NCI-H128 (cell line): ENCODE results near the gene TMEM52.

Source experiments
- DNase-seq: peaks from one replicate; lab custom pipeline; 2025; ENCODE audit not compliant: unreplicated experiment; lab: John Stamatoyannopoulos, UW

Gene TMEM52

DNA sequence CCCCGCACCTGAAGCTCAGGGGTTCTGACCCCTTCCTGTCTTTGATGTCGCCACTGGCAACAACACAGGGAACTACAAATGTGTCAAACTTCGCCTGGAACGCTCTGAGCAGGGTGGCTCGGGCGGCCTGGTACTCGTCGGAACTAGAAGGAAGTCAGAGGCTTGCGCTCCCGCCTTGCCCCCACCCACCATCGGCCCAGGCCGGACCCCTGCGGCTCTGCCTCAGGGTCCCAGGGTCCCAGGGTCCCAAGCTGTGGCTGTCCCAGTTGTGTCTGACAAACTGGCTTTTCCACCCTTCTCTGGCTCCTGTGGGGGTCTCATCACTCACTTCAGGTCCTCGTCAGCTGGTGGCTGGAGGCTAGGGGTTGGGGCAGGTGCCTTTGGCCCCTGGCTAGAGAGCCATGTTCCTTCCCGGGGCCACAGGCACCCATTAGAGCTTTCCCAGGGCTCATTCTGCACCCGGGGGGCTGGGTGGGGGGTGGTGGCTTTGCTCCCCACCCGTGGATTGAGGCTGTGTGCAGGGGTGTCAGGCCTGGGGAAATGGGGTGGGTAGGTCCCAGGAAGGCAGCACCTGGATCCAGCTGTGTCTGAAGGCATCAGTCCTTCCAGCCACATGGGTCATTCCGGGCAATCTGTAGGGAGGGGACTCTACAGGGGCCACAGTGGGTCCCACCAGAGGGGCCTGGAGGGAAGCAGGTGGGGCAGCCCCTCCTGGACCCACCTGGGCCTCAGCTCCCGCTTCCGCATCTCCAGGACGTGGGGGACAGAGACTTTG is 8.0 kb upstream of the TMEM52 start:
- DNase-seq = no peak

DNA sequence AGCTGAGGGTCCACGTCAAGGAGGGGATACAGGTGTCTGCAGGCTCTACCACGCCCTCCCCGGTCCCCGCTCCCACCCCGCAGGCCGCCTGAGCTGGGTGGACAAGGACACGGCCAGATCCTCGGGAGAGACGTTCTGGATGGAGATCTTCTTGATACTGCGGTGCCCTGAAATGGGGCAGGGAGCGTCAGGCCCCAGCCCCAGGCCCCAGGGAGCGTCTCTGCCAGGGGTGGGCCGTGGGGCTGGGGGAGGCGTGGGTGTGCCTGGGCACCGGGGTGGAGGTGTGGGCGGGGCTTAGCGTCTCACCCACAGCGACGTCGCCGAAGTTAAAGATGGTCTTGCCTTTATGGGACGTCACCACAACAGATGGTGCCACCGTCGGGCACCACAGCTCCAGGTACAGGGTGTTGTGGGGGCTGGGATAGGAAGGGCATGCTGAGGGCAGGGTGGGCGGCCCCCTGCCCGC is 7.3 kb upstream of the TMEM52 start:
- DNase-seq = no peak

DNA sequence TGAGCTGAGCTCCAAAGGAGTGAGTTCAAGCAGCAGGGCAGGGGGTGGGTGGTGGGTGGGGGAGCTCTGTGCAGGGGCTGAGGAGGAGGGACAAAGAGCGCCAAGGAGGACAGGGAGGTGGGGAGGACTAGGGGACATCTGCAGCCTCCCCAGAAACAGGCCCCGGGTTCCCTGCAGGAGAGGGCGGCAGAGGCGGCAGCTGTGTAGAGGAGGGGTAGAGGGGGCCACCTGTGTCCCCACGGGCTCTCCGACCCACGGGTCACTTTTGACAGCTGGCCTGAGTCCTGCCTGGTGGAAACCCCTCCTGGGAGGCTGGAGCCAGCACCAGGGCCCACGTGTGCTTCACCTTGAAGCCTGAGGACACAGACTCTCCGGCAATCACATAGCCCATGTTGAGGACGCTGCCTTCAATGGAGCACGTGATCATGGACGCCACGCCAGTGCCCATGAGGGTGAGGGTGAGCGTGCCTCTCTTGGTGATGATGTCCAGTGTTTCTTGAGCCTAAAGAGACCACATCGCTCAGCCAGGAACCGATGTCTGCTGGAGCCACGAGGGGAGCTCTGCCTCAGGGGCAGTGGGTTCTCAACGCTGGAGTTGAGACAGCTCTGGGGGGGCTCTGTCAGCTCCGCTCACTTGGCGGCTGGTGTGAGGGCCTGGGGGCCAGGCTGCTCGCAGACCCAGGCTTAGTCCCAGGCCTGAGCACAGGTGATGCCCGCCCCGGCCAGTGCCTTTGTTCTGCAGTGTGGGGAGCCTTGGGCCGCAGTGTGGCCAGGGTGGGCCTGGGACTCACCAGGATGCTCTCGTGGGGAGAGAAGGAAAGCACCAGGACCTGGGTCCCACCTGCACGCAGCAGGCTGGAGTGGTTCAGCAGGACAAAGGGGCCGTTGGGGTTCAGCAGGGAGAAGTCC is 6.6 kb upstream of the TMEM52 start:
- no peak for DNase-seq

DNA sequence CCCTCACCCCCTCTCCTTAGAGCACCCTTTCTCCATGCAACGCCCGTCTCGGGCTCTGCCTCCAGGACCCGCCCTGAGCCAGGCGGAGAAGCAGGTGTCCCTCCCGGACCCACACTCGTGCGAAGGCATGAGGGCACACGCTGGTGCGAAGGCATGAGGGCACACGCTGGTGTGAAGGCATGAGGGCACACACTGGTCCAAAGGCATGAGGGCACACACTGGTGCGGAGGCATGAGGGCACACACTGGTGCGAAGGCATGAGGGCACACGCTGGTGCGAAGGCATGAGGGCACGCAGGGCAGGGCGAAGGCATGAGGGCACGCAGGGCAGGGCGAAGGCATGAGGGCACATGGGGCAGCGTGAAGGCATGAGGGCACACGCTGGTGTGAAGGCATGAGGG is 5.8 kb upstream of the TMEM52 start:
- no peak for DNase-seq

DNA sequence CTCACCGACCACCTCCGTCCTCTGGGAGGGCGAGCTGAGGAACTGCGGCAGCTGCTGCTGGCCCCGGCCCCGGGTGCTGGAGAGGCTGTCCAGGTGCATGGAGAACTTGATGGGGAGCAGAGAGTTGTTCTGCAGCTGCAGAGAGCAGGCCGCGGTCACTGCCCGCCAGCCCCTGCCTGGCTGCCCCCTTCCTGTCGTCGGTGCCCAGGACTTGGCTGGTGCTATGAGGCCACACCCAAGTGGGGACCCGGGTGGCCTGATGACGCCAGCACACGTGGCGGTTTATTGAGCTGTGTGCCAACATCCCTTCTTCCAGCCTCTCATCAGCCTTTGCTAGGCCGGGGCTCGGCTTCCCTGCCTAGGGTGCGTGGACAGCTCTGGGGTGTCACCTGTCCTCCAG is 5.3 kb upstream of the TMEM52 start:
- no peak for DNase-seq

DNA sequence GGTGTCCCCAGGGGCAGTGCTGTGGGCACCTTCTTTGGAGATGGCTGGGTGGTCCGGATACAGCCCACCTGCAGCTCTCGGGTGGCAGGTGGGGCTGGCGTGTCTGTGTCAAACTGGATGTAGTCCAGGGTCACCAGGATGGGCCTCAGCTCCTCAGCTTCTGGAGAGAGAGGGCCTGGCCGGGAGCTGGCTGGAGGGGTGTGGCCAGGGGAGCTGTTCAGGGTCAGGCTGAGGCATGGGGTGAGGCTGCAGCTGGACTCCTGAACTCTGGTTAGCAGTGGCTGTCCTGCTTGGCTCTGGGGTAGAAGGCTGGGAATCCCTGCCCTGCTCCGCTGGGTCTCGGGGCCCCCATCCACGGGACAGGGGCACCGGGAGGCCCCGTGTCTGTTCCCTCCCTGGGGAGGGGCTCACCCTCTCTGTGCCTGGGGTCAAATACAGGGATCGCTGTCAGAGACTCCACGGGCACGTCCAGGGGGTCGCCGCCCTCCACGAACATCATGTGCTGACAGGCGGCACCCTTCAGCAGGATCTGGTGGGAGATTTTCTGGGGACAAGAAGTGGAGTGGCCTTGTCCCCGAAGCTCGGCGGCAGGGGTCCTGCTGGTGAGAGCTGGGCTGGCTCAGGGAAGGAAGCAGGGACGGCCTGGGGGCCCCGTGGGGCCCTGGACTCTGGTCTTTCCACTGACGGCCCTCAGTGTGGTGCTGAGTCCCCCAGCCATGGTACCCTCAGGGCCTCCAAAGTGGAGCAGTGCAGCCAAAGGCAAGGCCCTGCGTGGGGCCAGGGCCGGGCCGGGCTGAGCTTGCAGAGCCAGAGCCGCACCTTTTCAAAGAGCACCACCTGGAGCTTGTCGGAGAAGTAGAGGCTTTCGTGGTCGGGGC is 4.1 kb upstream of the TMEM52 start:
- DNase-seq = no peak

DNA sequence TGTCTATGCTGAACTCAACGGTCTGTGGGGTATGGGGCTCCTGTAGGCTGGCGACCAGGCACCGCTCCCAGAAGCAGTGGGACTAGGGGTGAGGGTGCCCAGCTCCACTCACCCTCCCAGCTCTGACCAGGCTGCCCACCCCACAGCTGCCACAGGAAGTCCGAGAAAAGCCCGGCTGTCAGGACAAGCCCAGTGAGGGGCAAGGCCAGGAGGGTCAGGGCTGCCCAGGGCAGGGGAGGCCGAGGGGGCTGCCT is 3.5 kb upstream of the TMEM52 start:
- no peak for DNase-seq

DNA sequence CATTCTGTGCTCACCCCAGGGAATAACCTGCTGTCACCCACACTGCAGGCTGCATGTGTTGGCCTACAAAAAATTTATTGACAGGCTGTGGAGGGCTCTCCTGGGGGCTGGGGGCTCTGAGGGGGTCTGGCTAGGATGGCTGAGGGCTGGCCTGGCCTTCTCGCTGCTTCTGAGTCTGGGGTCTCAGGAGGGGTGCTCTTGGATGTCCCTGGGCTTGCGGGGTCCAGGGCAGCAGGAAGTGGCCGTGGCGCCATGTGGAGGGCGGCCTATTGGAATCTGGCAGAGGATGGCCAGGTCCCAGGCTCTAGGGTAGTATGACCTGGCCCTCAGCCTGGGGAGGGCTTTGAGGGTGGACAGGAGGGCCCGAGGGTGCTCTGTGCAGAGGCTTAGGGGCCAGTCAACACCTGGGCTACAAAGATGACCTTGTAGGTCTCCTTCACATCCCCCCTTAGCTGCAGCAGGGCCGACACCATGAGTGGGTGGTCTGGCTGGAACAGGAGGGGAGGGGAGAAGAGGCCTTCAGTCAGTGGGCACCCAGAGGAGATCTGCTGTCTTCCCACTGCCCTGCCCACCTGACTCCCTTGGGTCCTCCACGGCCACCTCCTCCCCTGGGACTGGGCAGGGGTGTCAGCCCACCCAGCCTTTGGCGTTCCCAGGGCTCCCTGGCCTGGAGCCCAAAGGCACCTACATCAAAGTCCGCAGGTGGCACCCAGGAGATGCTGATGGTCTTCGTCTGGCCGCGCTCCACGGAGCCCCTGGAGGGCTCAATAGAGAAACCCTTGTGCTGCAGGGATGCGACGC is 3.0 kb upstream of the TMEM52 start:
- no peak for DNase-seq

DNA sequence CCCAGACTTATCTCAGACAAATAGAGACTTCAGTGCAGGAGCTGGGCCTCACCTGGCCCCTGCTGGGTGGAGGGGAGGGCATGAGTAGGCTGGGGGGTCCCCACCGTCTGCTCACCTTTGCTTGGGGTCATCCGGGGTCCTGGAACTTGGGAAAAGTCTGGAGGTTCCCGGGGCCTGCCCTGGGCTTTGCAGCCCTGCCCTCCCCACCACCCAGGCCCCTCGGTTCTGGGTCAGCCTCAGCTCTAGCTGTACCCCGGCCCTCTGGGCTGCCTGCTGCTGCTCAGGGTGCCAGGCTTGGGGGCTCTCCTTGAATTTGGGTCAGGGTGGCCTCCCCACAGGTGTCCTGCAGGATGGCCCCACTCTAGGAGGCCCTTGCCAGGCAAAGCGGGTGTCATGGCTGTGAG is 2.4 kb upstream of the TMEM52 start:
- DNase-seq = no peak

DNA sequence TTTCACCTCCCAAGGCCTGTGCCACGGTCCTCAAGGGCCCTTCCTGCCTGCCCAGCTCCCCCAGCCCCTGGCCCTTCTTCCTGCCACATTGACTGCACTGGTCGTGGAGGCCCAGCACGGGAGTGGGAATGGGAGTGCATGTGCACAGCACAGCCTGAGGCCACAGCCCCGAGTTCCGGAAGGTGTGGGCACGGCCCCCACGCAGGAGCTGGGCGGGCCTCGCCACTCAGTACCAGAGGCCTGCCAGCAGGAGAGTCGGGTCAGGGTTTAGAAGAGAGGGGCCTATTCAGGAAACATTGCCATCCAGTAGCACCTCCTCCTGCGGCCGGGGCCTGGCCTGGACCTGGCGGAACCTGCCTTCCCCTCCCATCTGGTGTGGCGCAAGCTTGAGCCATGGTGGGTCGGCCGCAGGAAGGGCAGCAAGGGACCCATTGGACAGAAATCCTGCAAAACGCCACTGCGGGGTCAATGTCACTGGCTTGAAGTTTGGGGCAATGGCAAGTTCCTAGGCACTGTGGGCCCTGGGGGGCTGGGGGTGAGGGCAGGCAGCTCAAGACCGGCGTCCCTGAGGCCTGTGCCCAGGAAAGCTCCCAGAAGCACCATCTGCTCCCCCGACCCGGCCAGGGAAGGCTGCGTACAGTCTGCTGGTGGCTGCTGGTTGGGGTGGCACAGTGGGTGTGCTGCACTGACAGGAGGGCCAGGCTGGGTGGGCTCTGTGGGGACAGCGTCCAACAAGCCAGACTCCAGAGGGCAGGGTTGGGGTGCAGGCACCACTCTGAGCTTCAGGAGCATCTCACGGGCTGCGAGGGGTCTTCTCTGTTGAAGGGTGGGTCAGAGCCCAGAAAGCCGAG is 1.8 kb upstream of the TMEM52 start:
- no peak for DNase-seq

DNA sequence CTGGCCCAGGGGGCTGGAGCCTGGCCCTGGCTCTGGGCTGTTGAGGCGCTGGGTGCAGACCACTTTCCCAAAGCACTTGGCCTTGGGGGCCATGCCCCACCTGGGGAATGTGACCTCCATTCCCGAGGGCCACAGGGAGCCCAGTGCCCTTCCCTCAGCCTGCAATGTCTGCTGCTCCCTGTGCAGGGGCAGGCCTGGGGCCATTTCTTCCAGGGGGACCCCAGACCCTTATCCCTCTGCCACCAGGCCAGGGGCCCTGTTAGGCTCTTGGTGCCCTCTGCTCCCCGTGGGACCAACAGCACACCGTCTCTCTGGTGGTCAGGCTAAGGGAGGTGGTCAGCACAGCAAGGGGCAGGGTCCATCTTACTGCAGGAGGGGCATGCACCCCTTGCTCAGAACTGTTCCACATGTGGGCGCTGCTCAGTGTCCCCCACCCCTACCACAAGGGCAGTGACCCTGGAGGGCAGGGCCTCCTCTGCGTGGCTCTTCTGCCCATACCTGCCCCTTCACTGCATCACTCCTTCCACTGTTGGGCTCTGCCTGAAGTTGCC is 1.1 kb upstream of the TMEM52 start:
- no peak for DNase-seq

DNA sequence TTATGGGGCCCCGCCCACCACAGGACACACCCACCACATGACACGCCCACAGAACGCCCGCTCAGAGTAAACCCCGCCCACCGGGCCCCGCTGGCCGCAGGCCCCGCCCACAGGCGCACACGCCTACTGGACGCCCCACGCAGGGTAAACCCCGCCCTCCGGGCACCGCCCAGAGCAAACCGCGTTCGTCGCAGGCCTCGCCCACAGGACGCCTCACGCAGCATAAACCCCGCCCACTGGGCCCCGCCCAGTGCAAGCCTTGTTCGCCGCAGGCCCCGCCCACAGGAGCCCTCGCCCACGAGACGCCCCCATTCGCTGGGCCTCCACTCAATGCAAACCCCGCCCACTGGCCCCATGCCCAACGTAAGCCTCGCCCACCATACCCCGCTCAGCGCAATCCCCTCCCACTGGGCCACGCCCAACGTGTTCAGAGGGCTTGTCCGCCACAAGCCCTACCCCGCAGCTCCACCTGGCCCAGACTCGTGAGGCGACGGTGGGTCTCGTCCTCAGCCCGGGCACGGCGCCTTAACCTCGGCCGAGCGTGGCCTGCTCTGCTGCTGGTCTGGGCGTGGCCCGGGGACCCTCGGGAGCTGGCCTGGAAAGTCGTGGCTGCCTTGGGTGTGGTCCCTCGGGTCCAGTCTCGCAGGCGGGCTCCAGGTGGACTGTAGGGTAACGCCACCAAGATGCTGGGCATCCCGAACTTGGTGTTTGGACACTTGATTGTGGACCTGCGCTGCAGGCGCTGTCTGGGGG is 401 bp upstream of the TMEM52 start:
- peak; percentile 100 for DNase-seq

DNA sequence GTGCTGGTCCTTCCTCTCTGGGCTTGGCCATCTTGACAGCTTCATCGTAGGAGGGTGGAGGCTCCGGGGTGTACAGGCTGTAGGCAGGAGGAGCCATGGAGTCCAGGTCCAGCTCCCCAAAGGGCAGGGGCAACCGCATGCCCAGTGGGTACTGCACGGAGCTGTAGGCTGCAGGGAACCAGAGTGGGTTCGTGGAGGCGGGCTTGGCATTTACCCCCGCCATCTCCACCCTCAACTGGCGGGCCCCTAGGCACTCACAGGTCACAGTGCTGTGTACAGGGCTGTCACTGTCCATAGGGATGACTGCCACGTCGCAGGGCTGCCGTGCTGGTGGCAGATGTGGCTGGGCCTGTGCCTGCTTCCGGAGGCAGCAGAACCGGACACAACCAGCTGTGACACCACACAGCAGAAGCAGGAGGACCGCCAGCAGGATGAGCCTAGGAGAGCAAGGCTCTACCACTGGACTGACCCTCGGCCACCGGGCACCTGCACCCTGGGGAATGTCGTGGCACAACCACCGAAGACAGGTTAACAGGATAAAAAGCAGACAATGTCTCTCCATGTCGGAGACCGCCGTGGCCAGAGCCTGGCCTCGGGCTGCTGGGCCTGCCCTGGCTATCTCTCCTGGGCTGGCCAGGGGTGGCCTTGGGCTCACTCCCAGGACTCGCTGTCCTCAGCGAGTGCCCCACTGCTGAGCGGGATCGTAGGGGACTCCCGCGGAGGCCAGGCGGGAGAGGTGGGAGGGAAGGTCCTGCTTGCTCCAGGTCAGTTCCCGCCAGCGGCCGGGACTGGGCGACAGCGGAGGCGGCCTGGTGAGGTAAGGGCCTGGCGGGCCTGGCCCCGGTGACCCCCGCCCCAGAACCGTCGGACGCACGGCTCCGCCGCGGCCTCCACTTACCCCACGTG is 831 bp downstream of the TMEM52 start:
- no peak for DNase-seq

DNA sequence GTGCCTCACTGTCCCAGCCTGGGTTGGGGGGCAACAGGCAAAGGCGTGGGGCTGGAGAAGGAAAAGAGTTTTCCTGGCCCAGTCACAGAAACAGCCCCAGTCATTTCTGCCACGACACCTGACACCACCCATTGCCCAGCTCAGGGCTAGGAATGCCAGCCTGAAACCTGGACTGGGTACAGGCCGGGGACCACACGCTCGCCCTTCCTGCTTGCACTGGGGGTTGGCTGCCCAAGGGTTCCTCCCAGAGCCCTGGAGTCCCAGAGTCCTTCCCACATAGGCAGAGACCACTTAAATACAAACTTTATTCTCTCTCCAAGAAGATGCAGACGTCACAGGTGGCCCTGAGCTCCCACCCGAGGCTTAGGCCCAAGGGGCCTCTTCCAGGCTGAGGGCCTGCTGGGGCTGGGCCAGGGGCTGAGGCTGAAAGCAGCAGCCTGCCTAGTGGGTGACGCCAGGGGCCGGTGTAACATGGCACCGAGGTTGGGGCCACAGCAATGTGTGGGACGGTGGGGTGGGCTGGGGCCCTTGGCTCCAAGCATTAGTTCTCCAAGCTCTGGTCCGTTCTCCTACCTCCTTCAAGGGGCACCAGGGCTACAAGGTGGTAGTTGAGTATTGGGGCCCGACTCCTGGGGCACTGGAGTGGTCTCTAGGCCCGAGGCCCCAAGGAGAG is 1.6 kb downstream of the TMEM52 start:
- no peak for DNase-seq

DNA sequence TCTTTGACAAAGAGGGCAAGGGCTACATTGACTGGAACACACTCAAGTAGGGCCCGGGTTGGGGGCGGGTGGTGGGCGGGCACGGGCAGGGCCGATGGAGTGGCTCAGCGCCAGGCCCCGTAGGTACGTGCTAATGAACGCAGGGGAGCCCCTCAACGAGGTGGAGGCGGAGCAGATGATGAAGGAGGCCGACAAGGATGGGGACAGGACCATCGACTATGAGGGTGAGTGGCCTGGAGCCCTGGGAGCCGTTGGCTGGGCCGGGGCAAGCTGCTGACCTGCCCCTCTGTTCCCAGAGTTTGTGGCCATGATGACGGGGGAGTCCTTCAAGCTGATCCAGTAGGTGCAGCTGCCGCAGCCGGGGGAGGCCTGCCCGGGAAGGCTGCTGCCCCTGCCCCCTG is 2.2 kb downstream of the TMEM52 start:
- DNase-seq = no peak

DNA sequence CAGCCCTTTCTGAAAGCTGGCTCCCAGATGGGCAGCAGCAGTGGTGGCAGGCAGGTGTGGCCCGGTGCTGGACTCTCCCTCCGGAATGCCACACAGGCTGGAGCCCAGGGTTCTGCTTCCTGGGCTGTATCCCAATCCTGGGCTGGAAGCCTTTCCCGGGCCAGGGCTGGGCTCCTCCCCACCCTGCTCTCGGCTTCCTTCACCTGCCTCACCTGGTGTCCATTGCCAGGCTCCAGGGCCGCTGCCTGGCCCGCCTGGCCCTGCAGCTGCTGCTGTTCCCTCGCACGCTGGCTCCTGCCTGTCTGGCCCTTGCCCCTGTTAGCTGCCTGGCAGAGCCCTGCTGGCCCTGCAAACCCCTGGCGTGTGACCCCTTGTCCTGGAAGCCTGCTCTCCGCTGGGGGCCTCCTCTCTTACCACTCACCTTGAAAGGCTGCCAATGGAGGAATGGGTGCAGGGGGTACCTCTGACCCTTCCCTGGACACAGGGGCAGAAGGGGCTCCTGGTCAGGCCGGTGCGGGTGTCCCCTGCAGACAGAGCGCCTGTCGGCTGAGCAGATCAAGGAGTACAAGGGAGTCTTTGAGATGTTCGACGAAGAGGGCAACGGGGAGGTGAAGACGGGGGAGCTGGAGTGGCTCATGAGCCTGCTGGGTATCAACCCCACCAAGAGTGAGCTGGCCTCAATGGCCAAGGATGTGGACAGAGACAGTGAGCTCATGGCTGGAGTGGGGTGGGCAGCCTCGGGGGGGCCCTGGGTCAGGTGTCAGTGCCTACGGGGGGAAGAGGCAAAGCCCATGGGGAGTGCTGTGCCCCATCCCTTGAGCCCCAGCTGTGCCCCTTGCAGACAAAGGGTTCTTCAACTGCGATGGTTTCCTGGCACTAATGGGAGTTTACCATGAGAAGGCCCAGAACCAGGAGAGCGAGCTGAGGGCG is 2.9 kb downstream of the TMEM52 start:
- DNase-seq = no peak
